Neural crest cell (in vitro differentiated cells): ENCODE measurements around the gene FCF1. TPM values are rescaled to one million over a fixed set of nuclear protein-coding genes. Genes with fewer than 3 reads are reported as not detected.

Experiments used
- DNase-seq: peaks from one replicate; pipeline ENCODE4 v3.0.0; 2021; ENCODE audit warnings: low read depth, mixed read lengths, low spot score
- H3K27ac Mint-ChIP-seq: one replicate; pipeline ENCODE4 v1.8.0; 2021; ENCODE audit warnings: mild to moderate bottlenecking, mixed read lengths; ENCODE audit not compliant: unreplicated experiment
- H3K27me3 Mint-ChIP-seq: 2 replicates; pipeline ENCODE4 v1.8.0; 2021; ENCODE audit warnings: low read depth, mild to moderate bottlenecking, mixed read lengths
- H3K36me3 Mint-ChIP-seq: 2 replicates; pipeline ENCODE4 v1.8.0; 2021; ENCODE audit warnings: low read depth, mild to moderate bottlenecking, mixed read lengths
- H3K4me1 Mint-ChIP-seq: 2 replicates; pipeline ENCODE4 v1.8.0; 2021; ENCODE audit warnings: mixed read lengths
- H3K4me3 Mint-ChIP-seq: one replicate; pipeline ENCODE4 v1.8.0; 2021; ENCODE audit warnings: mild to moderate bottlenecking, mixed read lengths
- H3K9me3 Mint-ChIP-seq: 2 replicates; pipeline ENCODE4 v1.8.0; 2021; ENCODE audit warnings: mixed read lengths
- total RNA-seq: library from RNA; stranded (reverse); gene quantifications from 2 replicates; pipeline ENCODE4 v1.2.1, GENCODE V29; 2021
- TF ChIP-seq, protein P1 (sequence below): fragments of 200-600 bp; sonication (generic); conservative IDR thresholded peaks from 2 replicates; pipeline ENCODE4 v1.5.0; 2021; ENCODE audit warnings: antibody characterized with exemption, mild to moderate bottlenecking

The FCF1 gene
- total RNA-seq, 1 donor from 2014 or later: 53.3 TPM

DNA sequence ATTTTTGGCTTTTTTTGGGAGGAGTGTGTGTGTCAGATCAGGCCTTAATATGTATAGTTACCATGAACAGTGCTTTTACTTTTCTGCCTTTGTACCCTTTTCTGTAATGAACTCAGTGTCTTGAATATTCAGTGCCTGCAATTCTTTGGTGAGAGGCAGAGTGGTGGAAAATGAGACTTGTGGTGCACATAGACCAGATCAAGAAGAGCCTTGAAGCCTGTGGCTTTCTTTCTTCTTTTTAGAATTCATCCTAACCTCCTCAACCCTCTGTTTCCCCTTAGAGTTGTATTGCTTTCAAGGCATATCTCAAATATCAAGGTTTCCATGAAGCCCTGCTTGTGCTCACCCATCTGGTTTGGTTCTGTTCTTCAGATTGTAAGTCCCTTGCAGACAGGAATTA, 52.8 kb downstream of the FCF1 start:
- no peak for DNase-seq
- no peak overlapping the region for H3K27ac Mint-ChIP-seq
- H3K9me3 Mint-ChIP-seq: no peaks in the 10 kb centered on the region
- TF ChIP-seq, protein P1, sequence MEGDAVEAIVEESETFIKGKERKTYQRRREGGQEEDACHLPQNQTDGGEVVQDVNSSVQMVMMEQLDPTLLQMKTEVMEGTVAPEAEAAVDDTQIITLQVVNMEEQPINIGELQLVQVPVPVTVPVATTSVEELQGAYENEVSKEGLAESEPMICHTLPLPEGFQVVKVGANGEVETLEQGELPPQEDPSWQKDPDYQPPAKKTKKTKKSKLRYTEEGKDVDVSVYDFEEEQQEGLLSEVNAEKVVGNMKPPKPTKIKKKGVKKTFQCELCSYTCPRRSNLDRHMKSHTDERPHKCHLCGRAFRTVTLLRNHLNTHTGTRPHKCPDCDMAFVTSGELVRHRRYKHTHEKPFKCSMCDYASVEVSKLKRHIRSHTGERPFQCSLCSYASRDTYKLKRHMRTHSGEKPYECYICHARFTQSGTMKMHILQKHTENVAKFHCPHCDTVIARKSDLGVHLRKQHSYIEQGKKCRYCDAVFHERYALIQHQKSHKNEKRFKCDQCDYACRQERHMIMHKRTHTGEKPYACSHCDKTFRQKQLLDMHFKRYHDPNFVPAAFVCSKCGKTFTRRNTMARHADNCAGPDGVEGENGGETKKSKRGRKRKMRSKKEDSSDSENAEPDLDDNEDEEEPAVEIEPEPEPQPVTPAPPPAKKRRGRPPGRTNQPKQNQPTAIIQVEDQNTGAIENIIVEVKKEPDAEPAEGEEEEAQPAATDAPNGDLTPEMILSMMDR: no peak
- peak overlapping the region; percentile 86 for H3K4me3 Mint-ChIP-seq
- peaks cover 44% of the 10 kb centered on the region for H3K4me1 Mint-ChIP-seq
- H3K27me3 Mint-ChIP-seq: no peaks in the 10 kb centered on the region
- H3K36me3 Mint-ChIP-seq: no peaks in the 10 kb centered on the region

DNA sequence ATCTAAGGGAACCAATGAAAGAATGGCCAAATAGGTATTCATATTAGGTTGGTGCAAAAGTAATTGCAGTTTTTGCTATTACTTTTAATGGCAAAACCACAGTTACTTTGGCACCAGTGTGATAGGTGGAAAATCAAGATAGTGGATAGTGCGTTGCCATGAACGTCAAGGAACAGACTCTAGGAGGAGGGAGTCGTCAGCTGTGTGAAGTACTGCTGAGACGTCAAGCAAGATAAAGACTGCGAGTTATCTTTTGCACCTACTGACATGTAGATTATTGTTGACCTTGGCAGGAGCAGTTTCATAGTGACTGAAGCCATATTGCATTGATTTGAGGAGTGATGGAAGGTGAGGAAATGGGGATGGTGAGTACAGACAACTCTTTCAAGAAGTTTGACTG, 58.5 kb downstream of the FCF1 start:
- no peaks in the 10 kb centered on the region for H3K27me3 Mint-ChIP-seq
- DNase-seq: no peak
- no peak overlapping the region for H3K4me3 Mint-ChIP-seq
- no peaks in the 10 kb centered on the region for H3K9me3 Mint-ChIP-seq
- peaks cover 17% of the 10 kb centered on the region for H3K4me1 Mint-ChIP-seq
- peaks cover 10% of the 10 kb centered on the region for H3K36me3 Mint-ChIP-seq
- no peak overlapping the region for H3K27ac Mint-ChIP-seq
- TF ChIP-seq, protein P1: no peak

DNA sequence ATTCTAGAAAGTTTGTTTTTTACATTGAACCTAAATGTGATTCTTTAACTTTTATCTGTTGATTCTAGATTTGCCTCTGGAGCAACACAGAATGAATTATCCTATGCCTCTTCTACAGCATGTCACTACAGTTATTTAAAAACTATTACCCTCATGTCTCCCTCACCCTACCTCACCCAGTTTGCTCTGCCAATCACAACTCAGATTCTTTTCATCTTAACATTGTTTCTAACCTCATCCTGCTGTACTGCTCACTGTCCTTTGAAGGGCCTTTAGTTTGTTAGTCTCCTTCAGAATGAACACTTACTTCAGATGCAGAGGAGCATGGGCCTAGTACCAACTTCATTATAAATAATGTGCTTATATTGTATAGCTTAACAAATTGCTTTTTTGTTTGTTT, 71.7 kb downstream of the FCF1 start:
- Mint-ChIP-seq H3K27me3 (no peaks in the 10 kb centered on the region), H3K36me3 (peaks cover 22% of the 10 kb centered on the region), H3K9me3 (no peaks in the 10 kb centered on the region), H3K27ac (no peak overlapping the region), H3K4me3 (no peak overlapping the region), H3K4me1 (no peaks in the 10 kb centered on the region)
- DNase-seq: no peak
- TF ChIP-seq, protein P1: no peak

DNA sequence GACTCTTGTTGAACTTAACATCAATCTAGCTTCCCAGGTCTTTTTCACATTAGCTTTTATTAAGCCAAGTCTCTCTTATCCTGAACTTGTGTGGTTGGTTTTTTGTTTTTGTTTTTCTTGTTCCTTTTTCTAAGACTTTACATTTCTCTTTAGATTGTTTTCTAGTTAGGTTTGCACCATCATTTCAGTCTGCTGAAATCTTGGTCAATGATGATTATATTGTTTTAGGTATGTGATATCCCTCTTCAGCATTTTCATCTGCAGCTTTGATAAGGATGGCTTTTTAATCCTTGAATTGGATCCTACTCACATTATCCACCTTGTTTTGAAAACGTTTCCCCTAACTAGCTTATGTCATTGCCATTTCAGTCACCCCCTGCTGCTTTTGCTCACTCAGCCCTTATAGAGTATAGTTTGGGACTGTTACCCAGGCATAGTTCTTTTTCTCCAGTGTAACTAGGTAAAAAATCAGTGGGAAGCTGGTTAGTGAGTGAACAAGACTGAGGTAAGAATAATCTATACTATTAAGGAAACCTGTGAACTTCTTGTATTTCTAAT, 72.2 kb downstream of the FCF1 start:
- H3K36me3 Mint-ChIP-seq: peaks cover 22% of the 10 kb centered on the region

DNA sequence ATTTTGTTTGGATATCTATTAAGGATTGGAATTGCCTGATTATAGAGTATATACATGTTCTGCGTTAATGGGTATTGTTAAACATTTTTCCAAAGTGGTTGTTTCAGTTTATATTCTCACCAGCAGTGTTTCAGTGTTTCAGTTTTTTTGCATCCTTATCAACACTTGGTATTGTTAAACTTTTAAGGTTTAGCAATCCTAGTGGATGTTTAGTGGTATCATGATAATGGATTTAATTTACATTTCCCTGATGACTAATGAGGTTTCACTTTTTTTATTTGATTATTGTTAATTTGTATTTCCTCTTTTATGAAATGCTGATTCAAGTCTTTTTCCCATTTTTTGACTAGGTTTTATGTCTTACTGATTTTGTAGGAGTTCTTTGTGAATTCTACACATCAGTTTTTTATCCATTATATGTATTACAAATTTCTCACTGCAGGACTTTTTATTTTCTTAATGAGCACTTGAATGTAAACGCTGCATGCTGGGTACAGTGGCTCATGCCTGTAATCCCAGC, 73.9 kb downstream of the FCF1 start:
- Mint-ChIP-seq H3K4me3 (no peak overlapping the region), H3K36me3 (peaks cover 22% of the 10 kb centered on the region), H3K27me3 (no peaks in the 10 kb centered on the region), H3K27ac (no peak overlapping the region), H3K9me3 (no peaks in the 10 kb centered on the region), H3K4me1 (peaks cover 4% of the 10 kb centered on the region)
- no peak for DNase-seq
- TF ChIP-seq, protein P1: no peak

More for the DNA sequence above, 72.2 kb downstream of the FCF1 start:
- H3K4me3 Mint-ChIP-seq: no peak overlapping the region
- H3K27ac Mint-ChIP-seq: no peak overlapping the region
- no peaks in the 10 kb centered on the region for H3K27me3 Mint-ChIP-seq
- TF ChIP-seq, protein P1: no peak
- DNase-seq: no peak
- no peaks in the 10 kb centered on the region for H3K4me1 Mint-ChIP-seq
- no peaks in the 10 kb centered on the region for H3K9me3 Mint-ChIP-seq

Other genes starting within 250 kb of the FCF1 start
- gene NPC2, start 219.8 kb upstream of the FCF1 start, total RNA-seq: 106 and 108 TPM in 2 replicates
- gene ISCA2, start 219.4 kb upstream of the FCF1 start, total RNA-seq: 37.8 and 40.6 TPM in 2 replicates
- 0.93 and 1.3 TPM in 2 replicates for gene LTBP2, start 100.9 kb upstream of the FCF1 start, total RNA-seq
- gene AREL1, start 64 bp upstream of the FCF1 start, total RNA-seq: 49.3 and 51.5 TPM in 2 replicates
- 115 and 120 TPM in 2 replicates for gene YLPM1, start 50.2 kb downstream of the FCF1 start, total RNA-seq
- gene PROX2, start 163.0 kb downstream of the FCF1 start, total RNA-seq: not detected in 2 replicates
- 92.9 and 97.4 TPM in 2 replicates for gene DLST, start 168.8 kb downstream of the FCF1 start, total RNA-seq
- 13.9 and 14.1 TPM in 2 replicates for gene RPS6KL1, start 210.1 kb downstream of the FCF1 start, total RNA-seq
- gene PGF, start 242.5 kb downstream of the FCF1 start, total RNA-seq: 2.9 and 3.9 TPM in 2 replicates